ENCODE results near the gene TCF12.
A peak's percentile ranks its signal among the peaks of the same experiment; 100 is the strongest.

Gene TCF12

DNA sequence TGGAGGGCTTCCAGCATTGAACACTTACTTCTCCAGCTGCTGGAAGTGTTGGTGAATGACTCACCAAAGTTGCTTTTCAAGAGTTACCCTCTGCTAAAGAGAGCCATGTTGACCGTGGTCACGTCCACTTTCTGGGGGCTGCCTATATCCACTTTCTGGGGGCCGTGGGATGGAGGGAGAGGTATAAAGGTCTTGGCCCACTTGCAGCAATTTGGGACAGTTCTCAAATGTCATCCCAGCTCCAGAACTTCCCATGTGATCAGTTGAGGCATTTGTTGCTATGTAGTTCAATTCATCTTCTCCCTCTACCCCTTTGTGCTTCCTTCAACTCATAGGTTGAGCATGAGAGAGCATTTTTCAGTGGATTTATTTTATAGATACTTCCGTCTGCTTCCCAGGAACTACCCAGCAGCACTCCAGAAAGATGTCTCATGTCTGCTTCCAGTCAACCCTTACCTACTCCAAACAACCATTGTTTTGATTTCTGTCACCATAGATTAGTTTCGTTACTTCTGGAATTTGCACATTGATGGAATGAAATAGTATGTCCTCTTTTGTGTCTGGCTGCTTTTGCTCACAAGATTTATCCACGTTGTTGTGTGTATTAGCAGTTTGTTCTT is 130.6 kb downstream of the TCF12 start:
- DNase-seq (ENCODE audit: low spot score): no peak

DNA sequence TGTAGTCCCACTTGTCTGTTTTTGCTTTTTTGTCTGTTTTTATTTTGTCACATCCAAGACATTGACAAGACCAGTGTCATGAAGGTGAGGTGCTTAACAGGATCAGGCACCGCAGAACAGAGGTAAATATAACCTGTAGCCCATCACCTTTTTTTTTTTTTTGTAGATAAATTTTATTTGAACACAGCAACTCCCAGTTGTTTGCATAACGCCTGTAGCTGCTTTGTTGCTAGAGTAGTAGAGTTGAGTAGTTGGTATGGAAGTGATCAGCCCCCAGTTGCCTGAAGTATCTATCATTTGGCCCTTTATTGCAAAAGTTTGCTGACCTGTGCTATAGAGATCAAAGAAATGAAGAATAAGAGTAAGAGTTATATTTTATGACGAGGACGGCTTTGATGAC is 135.0 kb downstream of the TCF12 start:
- DNase-seq (ENCODE audit: low spot score): no peak

DNA sequence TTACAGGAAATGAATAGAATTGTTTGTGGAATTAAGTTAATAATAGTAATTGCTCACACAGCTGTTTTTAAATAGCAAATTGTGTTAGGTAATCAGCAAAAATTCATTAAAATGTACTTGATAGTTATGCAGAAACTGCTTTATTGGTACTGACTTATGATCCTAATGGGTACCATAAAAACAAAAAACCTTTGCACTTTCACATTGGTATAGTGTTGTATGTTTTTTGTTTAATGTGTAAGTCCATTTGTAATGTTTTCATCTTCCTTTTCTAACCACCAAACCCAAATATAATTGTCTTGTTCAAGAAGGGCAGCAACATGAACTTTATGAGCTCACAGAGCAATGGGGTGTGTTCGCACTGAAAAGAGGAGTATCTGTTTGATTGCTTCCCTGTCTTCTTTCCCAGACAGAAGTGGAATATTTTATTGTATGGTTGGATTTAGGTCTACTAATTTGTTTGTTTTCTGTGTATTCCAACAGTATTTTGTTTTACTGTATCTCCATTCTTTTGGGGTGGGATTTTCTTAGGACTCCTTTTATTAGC is 135.8 kb downstream of the TCF12 start:
- no peak for DNase-seq (ENCODE audit: low spot score)

DNA sequence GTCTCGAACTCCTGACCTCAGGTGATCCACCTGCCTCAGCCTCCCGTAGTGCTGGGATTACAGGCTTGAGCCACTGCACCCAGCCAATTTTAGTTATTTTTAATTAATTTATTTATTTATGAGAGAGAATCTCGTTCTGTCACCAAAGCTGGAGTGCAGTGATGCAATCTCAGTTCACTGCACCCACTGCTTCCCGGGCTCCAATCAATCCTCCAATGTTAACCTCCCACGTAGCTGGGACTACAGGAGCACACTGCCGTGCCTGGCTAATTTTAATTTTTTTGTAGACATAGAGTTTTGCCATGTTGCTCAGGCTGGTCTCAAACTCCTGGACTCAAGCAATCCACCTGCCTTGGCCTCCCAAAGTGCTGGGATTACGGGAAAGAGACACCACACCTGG is 137.9 kb downstream of the TCF12 start:
- DNase-seq (ENCODE audit: low spot score): no peak

DNA sequence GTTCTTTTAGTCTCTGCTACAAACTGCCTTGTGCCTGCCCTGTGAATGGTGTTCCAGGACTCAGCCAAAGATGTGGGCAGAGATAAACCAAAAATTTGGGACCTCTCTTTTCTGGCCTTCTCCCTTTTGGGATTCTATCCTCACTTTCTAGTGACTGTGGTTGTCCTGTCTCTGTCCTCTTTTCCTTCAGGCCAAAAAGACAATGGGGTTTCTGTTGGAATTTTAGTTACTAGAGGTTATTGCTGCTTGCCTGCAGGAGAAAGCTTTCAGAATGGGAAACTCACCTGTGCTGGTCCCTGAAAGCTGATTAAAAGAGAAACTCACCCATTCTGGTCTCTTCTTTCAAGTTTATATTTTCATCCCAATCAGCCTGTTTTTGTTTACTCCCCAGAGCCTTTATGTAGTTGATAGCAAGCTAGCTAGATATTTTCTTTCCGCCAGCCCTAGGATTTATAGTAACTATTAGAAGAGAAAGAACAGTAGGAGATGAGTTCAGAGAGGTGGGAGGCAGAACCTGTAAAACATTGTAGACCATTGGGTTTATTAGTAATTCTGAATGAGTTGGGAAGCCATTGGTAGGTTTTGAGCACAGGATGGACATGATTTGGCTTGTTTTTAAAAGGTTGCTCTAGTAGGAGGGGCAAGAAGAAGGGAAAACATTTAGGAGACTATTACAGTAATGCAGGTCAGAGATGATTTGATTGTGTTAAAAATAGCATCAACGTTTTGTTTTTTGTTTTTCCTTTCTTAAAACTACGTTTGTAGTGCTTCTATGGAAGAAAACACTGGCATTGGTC is 138.9 kb downstream of the TCF12 start:
- no peak for DNase-seq (ENCODE audit: low spot score)

DNA sequence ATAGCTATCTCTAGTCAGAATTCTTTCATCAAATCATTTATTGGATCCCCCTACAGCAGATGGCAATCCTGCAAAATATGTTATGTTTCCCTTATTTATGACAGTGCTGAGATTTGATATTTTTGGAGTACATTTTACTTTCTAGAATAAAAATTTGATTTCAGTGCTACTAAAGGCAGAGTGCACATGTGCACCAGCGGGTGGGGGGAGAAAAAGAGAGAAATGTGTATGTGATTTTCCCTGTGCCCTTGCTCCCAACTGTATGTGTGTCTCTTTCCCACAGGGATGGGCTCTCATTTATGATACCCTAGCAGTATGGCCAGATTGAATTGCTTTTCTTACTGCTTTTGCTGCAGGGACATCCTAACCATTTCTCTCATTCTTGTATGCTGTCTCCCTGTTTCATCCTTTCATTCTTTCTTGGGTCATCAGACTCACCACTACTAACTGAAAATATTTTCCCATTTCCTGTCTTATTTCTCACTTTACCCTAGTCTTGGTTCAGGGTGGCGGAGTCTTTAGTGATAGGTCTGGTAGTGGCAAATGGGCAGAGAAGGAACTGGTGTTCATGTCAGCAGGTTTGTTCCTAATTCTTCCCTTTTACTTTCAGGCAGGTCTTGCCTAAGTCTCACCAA is 140.7 kb downstream of the TCF12 start:
- DNase-seq (ENCODE audit: low spot score): no peak

DNA sequence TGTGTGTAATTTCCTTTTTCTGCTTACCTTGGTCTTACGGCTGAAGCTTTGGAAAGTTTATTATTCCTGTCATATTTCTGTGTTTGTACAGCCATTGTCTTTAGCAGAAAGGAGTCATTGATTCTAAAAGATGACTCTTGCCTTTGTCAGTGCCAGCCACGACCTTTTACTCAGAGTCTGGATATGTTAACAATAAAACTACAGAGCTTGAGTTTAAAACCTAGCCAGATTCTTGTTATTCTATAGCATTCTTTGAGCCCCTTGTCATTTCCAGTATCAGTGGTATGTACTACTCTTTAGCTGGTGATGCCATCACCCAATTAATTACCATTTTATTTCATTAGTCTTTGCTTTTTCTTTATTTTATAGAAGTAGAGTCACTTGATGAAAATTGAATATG is 142.4 kb downstream of the TCF12 start:
- DNase-seq (ENCODE audit: low spot score): peak; percentile 27

DNA sequence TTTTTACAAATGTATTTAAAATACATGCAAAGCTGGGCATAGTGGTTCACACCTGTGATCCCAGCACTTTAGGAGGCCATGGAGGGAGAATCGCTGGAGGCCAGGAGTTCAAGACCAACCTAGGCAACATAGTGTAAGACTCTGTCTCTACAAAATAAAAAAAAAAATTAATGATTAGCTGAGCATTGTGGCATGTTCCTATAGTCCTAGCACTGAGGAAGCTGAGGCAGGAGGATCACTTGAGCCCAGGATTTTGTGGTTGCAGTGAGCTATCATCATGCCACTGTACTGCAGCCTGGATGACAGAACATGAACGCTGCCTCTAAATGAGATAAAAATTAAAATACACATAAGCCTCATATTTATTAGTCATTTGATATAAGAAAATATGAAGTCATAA is 142.8 kb downstream of the TCF12 start:
- no peak for DNase-seq (ENCODE audit: low spot score)

DNA sequence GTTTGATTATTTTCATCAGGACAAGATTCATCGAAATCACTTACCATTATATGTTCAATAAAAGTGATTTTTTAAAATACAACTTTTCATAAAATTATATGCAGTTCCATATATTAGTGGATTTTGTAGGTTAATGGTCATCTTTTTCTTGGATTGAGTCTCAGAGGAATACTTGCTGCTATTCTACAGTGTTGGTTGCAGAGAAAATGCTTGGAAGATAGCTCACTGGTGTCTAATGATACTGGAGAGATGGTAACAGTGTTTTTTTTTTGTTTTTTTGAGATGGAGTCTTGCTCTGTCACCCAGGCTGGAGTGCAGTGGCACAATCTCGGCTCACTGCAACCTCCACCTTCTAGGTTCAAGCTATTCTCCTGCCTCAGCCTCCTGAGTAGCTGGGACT is 143.3 kb downstream of the TCF12 start:
- DNase-seq (ENCODE audit: low spot score): no peak

DNA sequence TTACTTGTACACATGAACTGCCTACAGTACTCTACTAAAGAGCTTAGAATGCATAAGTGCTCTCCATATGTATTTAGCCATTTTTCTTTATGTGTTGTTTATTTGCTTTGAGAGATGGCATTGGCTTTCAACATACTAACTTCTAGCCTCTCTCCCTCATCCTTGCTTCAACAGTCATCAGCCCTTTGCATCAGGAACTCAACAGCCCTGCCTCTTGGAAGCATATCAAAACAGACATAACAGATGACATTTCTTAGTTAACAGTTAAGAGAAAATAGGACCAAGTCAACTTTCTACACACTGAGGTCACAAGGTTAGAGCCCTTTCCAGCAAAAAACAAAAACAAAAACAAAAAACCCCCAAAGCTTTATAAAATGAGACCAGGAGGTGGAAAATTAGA is 145.6 kb downstream of the TCF12 start:
- DNase-seq (ENCODE audit: low spot score): no peak

DNA sequence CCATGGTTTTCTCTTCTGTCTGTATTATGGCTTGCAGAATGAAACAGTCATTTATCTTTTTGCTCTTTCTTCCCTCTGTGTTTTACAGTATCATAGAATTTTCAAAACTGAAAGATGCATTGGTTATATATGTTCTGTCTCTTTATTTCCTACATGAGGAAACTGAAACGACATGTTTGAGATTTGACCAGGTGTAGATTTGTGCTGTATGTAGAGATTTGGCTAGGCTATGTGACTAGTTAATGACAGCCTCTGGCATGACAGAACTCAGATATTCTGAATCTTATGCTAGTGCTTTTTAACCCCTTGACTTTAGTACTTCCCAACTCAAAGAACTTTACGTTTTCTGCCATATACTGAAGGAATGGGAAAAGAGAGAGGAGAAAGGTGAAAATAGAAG is 151.0 kb downstream of the TCF12 start:
- DNase-seq (ENCODE audit: low spot score): no peak

DNA sequence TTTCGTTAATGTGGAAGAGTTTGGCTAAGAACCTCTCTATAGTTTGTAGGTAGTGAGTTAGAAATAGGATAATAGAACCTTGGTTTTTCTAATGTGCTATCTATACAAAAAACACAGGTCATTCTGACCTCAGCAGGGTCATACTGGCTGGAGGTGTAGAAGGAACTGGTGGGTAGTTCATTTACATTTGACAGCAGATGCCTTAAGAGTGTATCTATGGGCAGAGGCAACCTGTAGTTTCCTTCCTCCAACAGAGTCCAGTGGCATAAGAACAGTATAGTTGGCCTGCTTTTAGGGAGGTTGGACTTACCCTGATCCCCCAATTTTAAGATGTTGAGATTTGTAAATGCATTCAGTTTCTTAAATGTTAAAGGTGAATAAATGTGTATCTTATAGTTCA is 152.2 kb downstream of the TCF12 start:
- DNase-seq (ENCODE audit: low spot score): no peak

DNA sequence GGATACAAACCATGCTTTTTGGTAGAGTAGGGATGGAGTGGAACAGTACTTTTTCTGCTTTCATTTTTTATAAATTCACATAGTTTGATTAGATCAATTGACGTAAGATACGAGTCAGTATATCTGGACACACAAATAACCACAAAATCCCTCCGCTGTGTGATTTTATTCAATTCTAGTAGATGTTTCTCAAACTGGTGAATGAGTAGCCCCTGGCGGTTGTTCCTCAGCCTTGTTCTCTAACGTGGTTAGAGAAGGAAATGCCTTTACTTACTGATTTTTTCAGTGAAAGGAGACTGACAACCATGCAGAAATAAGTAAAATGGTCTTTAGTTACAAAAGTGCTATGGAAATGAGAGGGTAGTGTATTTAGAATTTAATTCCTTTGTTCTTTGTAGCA is 161.0 kb downstream of the TCF12 start:
- no peak for DNase-seq (ENCODE audit: low spot score)

DNA sequence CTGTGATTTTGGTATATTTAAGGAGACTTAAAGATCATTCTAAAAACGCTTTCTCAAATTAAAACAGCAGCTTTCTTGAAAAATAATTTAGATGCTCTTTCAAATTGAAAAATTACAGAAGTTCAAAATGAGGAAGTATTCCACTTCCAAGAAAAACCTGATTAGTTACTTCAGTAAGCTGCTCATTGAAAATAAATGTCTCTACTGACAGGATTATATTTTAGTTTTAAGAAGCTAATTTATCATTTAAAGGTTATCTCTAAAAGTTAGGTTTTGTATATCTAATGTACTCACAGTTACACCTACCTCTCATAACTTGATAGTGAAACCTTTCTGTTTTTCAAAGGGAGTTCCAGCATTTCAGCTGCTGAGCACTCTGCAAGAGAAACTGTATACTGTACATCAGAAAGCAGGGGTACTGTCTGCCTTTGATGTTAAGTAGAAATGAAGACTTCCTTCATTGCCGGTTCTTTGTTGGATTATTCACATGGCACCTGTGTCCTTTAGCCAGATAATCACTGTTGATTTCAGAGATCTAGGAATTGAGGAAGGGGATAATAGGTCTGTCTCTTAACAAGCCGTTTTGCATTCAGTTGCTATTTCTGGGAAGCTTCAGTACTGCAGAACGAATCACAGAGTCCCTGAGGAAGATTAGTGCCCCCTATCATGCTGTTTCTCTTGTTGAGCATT is 161.6 kb downstream of the TCF12 start:
- DNase-seq (ENCODE audit: low spot score): no peak

DNA sequence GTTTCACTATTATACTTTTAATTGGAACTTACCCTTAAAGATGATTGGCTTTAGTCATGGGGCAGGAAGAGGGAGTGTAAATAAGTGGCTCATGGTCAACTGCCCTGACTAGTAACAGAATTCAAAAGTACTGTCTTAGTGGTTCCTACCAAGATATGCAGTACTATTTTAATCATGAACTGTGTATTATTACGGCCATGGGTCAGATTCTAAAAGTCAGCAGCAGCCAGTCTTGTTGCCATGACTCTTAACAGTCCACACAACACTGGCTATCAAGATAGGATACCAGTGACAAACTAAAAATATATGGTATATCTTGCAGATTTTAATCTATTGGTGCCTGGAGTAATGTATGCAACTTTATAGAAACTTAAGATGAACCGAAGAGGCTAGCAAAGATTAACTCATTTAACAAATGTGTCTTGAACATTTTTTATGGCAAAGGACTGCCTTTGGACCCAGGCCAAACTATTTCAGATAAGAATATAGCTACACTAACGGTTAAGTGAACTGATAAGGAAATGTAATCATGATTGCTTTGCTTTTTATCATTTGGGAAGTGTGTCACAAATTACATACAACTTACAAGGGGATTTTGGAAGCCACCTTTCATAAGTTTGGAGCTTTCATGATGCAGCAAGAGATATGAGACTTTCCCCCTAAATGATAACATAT is 163.7 kb downstream of the TCF12 start:
- DNase-seq (ENCODE audit: low spot score): peak; percentile 35

DNA sequence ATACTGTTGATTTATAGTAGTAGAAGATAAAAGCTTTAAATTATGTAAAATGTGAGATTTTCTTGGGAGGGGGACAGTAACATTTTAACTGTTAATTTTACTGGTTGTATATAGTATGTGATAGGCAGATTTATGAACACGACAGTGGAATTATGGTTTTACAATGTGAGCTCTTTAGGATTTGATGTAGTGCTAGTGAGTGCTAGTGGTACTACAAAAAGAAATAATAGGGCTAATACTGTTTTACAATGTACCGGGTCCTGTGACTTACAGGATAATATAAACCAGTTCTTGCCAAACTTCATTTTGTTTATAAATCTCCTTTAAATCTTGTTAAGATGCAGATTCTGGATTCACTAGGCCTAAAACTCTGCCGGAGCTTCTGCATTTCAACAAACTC is 165.7 kb downstream of the TCF12 start:
- DNase-seq (ENCODE audit: low spot score): no peak

DNA sequence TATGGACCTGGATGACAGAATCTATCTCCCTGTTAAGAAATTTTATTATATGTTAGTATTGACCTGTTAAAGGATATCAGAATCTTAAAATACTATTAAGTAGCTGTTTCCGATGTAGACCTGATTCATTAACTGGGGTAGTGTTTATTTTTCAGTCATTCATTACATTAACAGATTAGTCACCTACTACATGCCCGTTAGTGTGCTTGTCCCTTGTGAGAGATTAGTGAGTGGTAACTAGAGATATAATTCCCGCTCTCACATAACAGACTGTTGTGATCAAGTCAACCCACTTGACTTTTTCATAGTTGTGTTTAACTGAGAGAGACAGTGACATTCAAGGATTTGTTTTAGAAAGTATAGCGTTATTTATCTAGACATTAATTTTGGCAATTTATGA is 166.8 kb downstream of the TCF12 start:
- DNase-seq (ENCODE audit: low spot score): no peak

DNA sequence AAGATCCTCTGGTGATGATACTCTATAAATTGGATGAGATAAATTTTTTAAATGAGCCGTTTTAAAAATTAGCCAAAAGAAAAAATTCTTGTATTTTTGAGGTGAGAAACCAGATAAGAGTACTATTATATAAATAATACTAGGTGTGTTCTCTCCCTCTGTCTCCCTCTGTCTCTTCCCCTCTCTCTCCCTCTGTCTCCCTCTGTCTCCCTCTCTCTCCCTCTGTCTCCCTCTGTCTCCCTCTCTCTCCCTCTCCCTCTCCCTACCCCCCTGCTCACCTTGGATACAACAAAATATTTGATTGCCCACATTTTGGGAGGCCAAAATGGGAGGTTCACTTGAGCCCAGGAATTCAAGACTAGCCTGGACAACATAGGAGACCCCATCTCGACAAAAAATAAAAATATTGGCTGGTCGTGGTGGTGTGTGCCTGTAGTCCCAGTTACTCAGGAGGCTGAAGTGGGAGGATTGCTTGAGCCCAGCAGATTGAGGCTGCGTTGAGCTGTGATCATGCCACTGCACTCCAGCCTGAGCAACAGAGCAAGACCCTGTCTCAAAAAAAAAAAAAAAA is 168.5 kb downstream of the TCF12 start:
- no peak for DNase-seq (ENCODE audit: low spot score)

DNA sequence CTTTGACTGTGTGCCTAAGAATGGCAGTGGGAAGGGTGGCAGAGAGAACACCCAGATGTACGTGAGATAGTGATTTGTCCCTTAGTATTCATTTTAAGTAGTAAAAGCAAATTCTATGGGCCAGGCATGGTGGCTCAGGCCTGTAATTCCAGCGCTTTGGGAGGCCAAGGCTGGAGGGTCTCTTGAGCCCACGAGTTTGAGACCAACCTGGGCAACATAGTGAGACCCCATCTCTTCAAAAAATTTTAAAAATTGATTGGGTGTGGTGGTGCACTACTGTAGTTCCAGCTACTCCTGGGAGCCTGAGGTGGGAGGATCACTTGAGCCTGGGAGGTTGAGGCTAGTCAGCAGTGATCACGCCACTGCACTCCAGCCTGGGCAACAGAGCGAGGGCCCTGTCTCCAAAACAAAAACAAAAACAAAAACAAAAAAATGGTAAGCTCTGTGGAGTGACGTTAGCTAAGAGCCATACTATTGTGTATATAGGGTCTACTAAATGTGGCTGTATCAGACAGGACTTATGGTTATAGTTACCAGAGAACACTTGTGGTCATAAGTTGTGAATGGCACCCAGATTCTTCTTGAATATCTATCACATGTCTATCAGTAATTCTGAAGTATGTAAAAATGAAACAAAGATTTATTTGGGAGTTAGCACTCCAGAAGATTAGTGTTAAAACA is 171.5 kb downstream of the TCF12 start:
- DNase-seq (ENCODE audit: low spot score): no peak

DNA sequence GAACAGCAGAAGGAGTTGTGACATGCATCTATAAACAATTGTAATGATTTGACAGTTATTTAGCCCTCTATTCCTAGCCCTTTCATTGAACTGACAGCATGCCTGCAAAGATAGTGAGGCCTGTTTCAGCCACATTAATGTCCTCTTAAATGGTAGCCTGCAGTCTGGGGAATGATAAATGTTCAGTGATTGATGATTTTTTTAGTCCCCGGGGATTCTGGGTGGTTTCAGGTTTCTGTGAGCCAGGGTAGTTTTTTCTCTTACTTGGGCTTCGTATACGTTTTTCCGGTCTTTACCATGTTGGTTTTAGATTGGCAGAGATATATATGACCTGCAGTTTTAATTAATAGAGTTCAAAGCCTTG is 172.0 kb downstream of the TCF12 start:
- no peak for DNase-seq (ENCODE audit: low spot score)

DNA sequence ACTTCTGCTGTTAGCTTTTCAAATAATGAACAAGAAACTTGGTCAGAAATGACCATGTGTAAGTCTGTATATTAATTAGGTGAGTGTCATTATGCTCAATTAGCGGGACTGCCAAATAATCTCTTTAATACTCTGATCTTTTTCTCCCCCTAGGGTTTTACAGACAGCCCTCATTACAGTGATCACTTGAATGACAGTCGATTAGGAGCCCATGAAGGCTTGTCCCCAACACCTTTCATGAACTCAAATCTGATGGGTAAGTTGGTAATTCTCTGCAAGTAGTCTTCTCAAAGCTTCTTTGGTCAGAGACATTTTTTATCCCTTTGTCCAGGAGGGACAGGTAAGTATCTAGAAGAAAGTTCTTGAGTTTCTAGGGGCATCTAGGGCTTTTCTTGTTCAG is 173.2 kb downstream of the TCF12 start:
- no peak for DNase-seq (ENCODE audit: low spot score)
